GM18526 (cell line): ENCODE data around the gene PRDM16.

Experiments
- POLR2A ChIP-seq: IDR thresholded peaks from 3 replicates; pipeline ENCODE4 v1.6.1; 2011; ENCODE audit not compliant: insufficient read length; ENCODE audit errors: extremely low read depth

The PRDM16 gene

DNA sequence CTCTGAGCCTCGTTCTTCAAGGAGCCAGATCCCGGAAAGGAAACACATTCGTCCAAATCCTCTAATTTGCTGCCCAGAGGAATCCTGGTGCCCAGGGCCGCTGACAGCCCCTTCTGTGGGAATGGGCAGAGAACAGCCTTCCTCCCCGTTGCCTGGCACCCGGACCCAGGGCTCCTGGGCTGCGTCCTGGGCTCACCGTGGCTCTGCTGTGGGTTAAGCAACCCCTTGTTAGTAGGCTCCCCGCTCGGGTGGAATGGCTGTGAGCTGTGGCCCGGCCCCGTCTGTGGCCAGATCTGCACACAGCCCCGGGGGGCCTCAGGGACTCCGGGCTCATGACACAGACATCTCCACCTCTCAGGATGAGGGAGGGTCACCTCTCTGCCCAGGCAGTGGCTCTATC lies 262.6 kb downstream of the PRDM16 start:
- no peak for TF ChIP-seq POLR2A

DNA sequence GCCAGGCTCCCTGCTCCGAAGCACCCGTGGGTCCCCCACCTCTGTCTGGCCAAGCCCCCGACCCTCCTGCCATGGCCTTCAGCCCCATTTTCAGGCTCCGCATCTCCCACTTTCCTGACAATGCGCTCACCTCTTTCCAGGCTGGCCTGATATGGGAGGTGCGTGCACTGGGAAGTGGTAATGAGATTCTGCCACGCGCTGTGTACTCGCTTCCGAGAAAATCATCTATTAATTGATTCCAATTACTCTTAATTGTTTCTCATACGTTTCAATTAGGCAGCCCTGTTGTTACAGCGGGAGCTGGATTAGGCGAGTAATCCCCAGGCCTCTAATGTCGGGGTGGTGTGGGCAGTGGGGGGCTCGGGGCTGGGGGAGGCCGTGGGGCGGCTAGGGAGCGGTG lies 263.0 kb downstream of the PRDM16 start:
- no peak for TF ChIP-seq POLR2A

DNA sequence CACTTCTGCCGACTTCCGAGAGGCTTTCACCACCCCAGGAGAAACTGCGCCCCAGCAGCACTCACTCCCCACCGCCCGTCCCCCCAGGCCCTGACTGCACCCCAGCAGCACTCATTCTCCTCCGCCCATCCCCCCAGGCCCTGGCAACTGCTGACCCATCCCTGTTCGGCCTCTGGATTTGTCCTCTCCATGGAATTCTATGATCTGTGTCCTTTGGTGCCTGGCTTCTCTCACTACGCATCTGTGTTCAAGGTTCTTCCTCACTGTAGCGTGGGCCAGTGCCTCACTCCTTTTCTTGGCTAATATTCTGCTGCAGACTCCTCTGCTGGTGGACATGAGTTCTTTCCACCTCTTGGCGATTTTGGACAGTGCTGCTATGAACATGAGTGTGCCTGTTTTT lies 263.7 kb downstream of the PRDM16 start:
- no peak for TF ChIP-seq POLR2A

DNA sequence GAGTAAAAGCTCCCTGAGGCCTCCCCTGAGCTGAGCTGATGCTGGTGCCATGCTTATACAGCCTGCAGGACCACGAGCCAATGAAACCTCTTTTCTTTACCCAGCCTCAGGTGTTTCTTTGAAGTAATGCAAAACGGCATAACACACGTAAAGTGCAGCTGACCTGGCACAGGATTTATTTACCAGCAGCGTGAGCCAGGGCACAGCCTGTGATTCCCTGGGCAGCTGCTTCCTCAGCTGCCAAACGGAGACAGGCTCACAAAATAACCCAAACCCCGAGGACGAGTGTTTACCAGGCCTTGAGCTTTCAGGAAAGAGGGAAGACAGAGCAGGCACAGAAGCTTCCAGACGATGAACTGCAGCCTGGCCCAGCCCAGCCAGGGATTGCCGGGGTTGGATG lies 264.9 kb downstream of the PRDM16 start:
- TF ChIP-seq POLR2A = no peak

DNA sequence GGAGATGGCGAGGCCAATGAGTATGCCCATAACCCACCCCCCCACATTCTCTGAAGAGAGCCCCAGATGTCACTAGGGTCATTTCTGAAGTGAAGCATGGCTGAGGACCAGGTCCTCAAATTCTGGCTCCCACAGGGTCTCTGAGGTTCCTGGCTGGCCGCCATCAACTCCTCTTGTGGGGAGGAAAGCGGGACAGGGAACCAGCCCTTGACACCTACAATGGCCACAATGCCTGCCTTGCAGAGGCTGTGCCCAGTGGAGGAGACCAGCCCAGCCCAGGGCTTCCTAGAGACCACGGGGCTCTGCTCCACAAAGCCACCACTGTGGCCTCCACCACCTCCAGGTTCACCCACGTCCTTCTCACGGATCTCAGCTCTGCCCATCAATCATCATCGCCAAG lies 265.4 kb downstream of the PRDM16 start:
- no peak for TF ChIP-seq POLR2A

DNA sequence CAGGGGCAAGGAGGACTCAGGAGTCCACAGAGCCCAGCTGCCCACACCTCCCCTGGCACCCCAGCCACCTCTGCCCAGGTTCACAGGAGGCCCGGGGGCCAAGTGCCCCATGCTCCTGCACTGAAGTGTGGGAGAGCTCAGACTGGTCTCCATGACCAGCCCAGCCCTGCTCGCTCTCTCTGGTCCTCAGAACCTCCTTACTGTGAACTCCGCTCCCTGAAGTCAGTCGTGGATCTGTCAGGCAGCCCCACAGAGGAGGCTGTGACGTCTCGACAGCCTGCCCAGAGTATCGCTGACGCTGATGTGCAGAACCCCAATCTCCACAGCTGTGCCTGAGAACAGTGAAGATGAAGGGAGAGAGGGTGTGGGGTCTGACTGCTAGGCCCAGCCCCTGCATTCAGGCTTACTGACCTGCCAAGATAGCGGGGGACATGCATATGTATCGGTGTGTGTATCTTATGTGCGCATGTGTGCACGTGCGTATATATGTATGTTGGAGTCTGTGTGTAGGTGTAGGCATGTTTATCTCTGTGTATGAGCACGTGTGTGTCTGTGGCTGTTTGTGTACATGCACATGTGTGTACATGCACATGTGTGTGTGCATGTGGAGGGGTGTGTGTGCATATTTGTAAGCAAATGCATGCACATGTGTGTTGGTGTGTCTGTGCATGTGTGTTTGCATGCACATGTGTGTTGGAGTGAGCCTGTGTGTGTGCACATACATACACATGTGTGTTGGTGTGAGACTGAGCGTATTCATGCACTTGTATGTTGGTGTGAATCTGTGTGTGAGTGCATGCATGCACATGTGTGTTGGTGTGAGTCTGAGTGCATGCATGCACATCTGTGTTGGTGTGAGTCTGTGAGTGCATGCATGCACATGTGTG lies 267.0 kb downstream of the PRDM16 start:
- TF ChIP-seq POLR2A = no peak

DNA sequence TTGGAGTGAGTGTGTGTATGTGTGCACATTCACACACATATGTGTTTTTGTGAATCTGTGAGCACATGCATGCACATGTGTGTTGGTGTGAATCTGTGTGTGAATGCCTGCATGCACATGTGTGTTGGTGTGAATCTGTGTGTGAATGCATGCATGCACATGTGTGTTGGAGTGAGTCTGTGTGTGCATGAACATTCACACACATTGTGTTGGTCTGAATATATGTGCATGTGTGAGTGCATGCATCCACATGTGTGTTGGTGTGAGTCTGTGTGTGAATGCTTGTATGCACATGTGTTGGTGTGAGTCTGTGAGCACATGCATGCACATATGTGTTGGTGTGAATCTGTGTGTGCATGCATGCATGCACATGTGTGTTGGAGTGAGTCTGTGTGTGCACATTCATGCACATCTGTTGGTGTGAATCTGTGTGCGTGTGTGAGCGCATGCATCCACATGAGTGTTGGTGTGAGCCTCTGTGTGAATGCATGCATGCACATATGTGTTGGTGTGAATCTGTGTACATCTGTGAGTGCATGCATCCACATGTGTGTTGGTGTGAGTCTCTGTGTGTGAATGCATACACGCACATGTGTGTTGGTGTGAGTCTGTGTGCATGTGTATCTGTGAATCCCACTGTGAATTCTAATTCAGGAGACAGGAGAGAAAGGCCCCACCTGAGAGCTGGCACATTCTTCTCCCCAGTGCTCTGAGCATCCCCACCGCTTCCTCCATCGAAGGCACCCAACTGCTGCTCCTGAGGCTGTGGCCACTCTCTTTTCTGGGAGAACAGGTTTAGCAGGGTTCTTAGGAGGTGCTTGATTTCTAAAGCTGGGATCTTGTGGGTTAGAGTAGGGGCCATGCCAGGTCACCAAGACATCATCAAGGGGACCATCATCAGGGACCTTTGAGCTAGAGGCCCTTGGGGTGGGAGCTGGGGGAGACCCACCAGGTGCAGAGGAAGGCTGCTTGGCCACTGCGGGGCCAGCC lies 267.9 kb downstream of the PRDM16 start:
- no peak for TF ChIP-seq POLR2A

DNA sequence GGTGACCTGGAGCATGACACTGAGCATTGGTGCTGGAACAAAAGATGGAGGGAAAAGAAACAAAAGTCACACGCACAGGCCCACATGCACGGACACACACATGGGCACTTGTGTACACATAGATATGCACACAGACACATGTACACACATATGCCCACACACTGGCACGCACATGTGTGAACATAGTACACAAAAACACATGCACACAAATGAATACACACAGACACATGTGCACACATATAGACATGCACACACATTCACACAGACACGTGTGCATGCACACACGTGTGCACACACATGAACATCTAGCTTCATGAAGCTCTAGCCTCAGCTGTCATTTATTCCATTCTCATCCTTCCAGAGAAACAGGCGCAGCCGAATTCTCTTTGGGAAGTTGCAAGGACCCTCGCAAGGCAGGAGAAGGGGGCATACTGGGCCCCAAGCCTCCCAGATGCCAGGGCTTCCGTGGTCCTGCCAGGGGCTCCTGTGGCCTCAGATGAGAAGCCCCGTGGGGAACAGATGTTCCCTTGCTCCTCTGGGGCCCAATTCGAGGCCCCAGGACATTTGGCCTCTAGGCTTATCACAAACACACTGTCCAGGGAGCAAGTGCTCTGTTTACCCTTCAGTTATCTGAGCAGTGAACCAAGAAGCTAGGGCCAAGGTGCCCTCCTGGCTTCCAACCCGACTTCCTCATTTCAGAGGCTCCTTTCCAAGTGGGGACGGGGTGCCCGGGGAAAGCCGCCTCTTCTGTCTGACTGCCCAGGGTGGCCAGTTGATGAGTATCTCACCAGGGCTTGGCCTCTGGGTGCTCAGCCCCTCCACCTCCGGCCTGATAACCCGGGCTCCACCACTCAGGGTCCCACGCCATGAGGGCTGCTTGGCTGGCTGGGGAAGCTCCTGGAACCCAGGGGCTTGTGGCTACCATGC lies 269.1 kb downstream of the PRDM16 start:
- TF ChIP-seq POLR2A = no peak

DNA sequence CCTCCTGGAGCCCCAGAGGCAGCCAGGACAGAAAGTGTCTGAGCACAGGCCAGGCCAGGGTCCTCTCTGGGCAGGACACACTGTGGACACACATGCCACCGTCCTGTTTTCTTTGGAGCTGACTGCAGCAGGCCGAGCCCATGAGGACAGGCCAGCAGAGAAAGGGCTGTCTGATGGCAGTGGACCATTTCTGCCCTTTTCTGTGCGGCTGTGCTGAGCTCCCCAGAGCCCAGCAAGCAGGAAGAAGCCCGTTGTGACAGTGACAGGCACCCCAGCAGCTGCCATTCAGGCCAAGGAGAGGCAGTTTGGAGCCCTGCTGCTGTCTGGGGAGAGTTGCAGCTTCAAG lies 269.7 kb downstream of the PRDM16 start:
- TF ChIP-seq POLR2A = no peak

DNA sequence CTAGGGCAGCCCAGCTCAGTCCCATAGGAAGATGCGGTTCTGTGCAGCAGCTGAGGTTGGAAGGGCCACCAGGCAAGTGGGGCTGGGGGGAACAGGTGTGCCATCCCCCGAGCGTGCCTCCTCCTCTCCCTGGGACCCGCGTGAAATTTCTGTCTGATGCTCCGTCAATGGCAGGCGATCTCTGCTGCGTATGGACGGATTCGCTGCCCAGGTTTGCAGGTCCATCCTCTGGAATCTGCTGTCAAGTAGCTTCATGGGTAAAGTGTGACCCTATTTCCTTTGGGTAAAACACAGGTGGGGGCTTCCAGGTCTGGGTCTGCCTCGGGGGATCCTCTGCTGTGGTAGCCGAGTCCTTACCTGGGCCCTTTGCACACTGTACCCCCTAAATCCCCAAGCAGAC lies 270.9 kb downstream of the PRDM16 start:
- TF ChIP-seq POLR2A = no peak

DNA sequence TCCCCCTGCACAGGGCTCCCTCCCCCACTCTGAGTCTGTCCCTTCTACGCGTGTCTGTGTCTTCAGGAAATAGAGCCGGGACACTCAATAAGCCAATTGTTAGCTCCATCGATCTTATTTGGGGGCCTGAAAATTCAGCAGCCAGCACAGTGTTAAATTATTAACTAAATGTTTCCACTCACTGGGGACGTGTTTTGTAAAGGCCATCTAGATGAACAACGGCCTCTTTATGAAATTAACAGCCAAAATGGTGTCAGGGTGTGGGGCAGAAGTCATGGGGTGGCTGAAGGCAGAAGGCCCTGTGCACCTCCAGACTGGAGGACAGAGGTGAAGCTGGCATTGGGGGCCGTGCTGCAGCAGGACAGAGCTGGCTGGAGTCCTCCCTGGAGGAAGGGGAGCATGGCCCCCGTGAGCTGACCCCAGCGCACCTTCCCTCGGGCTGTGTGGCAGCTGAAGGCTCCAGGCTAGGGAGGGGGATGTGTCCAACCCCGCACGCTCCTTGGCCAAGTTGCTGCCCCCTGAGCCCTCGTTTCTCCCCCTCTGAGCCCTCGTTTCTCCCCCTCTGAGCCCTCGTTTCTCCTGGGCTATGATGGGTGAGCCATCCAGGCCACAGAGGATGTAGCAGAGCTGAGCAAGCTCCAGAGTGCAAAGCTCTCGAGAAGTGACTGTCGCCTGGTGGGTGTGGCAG lies 271.7 kb downstream of the PRDM16 start:
- no peak for TF ChIP-seq POLR2A

DNA sequence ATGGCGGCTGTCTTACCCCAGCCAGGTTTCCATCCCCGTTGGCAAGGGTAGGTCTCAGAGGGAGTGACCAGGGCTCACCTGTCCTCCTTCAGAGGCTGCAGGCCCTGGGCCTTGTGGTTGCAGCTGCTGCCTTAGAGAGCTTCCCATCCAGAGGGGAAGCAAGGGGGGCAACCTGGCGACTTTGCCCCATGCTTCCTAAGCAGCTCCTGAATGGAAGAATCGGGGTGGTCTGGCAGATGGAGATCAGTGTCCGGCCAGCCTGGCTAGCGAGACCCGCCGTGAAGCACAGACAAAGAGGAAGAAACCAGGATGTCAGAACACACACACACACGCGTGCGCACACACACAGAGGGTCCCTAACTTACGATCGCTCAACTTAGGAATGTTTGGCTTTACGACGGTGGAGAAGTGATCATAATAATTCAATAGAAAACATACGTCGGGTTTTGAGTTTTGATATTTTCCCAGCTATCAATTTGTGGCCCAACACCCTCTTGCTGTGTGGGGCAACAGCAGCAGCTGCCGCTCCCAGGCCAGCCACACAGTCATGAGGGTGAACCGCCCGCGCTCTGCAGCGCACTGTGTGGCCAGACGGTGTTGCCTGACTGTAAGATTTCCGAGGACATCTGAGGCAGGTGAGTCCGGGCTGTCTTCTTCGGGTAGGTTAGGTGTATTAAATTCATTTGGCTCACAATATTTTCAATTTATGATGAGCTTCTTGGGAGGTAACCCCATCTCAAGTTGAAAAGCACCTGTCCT lies 272.4 kb downstream of the PRDM16 start:
- TF ChIP-seq POLR2A = no peak

DNA sequence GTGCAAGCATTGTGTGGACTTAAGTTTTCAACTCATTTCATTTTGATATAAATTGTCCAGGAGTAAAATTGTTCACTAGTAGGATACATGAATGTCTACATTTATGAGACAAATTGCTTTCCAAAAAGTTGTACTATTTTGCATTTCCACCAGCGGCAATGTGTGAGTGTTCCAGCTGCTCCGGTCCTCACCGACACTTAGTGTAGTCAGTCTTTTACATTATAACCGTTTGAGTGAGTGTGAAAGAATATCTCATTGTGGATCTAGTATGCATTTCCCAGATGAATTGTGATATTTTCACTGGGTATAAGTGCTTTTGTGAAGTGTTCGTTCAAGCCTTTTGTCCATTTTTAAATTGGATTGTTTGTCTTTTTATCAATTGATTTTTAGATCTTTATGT lies 274.0 kb downstream of the PRDM16 start:
- TF ChIP-seq POLR2A = no peak

DNA sequence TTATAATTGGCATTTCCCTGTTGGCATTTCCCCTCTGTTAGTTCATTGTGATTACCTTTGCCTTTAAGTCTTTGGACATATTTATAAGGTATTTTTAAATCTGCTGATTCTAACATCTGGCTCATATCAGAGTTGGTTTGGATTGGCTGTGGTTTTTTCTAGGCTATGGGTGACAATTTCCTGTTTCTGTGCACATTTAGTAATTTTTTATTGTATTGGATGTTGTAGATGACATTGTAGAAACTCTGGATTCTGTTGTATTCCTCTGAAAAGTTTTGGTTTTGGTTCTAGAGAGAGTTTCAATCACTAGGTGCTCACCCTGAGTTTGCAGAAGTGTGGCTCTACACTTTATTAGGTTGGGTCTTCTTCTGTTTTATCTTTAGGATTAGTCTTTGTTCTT lies 275.4 kb downstream of the PRDM16 start:
- TF ChIP-seq POLR2A = no peak
